HepG2 (cell line): Measurements from ENCODE around the gene DNAAF9. TPM values are rescaled to one million over a fixed set of nuclear protein-coding genes. Genes with fewer than 3 reads are reported as not detected.

ENCODE experiments used
- ATF1 ChIP-seq: IDR thresholded peaks from 2 replicates; pipeline ENCODE4 v1.6.1; 2016; ENCODE audit warnings: mild to moderate bottlenecking, control low read depth
- BRD4 ChIP-seq: sonication (generic); formaldehyde crosslinking; IDR thresholded peaks from 2 replicates; pipeline ENCODE4 v1.4.0; 2020; ENCODE audit warnings: missing genetic modification reagents
- GZF1 ChIP-seq: sonication (generic); formaldehyde crosslinking; IDR thresholded peaks from 2 replicates; pipeline ENCODE4 v1.5.1; 2020; ENCODE audit warnings: mild to moderate bottlenecking, missing genetic modification reagents
- ISL2 ChIP-seq: sonication (generic); formaldehyde crosslinking; IDR thresholded peaks from 2 replicates; pipeline ENCODE4 v1.5.0; 2020; ENCODE audit warnings: missing genetic modification reagents
- MAF1 ChIP-seq: sonication (generic); formaldehyde crosslinking; IDR thresholded peaks from 2 replicates; pipeline ENCODE4 v1.5.0; 2020; ENCODE audit warnings: missing genetic modification reagents, borderline replicate concordance
- MTA1 ChIP-seq: sonication (generic); formaldehyde crosslinking; IDR thresholded peaks from 2 replicates; pipeline ENCODE4 v1.4.0; 2020; ENCODE audit warnings: missing genetic modification reagents, mild to moderate bottlenecking, borderline replicate concordance
- SRF ChIP-seq: IDR thresholded peaks from 2 replicates; pipeline ENCODE4 v1.6.1; 2011; ENCODE audit warnings: mild to moderate bottlenecking, low read depth, low read length, moderate library complexity
- TEAD3 ChIP-seq: optimal IDR thresholded peaks from 2 replicates; pipeline ENCODE3; 2016; ENCODE audit warnings: borderline replicate concordance
- ZNF180 ChIP-seq: sonication (generic); formaldehyde crosslinking; IDR thresholded peaks from 2 replicates; pipeline ENCODE4 v1.4.0; 2020; ENCODE audit warnings: low read depth, missing genetic modification reagents, borderline replicate concordance
- ZNF256 ChIP-seq: sonication (generic); formaldehyde crosslinking; conservative IDR thresholded peaks from 2 replicates; pipeline ENCODE4 v1.4.0; 2020; ENCODE audit warnings: missing genetic modification reagents
- ZNF350 ChIP-seq: sonication (generic); formaldehyde crosslinking; IDR thresholded peaks from 2 replicates; pipeline ENCODE4 v1.4.0; 2020; ENCODE audit warnings: mild to moderate bottlenecking, low read depth, missing genetic modification reagents, borderline replicate concordance
- ZNF446 ChIP-seq: sonication (generic); formaldehyde crosslinking; IDR thresholded peaks from 2 replicates; pipeline ENCODE4 v1.5.0; 2020; ENCODE audit warnings: mild to moderate bottlenecking, missing genetic modification reagents
- ZNF460 ChIP-seq: sonication (generic); formaldehyde crosslinking; IDR thresholded peaks from 2 replicates; pipeline ENCODE4 v1.5.1; 2020; ENCODE audit warnings: missing genetic modification reagents, mild to moderate bottlenecking, borderline replicate concordance
- polyA plus RNA-seq, 8 experiments: library from polyadenylated mRNA; depleted of rRNA in 3 of 8; stranded (reverse) in 7 of 8; unstranded in 1 of 8; fragments of >200 nt; fragmentation: Illumina TruSeq in 4 of 8; extraction: Trizol in 4 of 8; gene quantifications; 2 replicates each; pipeline versions ENCODE4 v1.2.1 to v1.2.3, GENCODE V29; 2011 to 2016; ENCODE audit warnings: low read depth in 4 of 8, missing spikeins in 1 of 8, mixed read lengths in 1 of 8; ENCODE audit not compliant: insufficient read depth in 1 of 8
- total RNA-seq, 5 experiments: library from RNA; depleted of rRNA; stranded (reverse); fragments of >200 nt; fragmentation: Illumina TruSeq; extraction: Trizol; gene quantifications; 2 replicates each; pipeline ENCODE4 v1.2.3, GENCODE V29; 2016; ENCODE audit warnings: low read depth in 1 of 5
- TF ChIP-seq, protein P1 (sequence below): sonication (generic); formaldehyde crosslinking; IDR thresholded peaks from 2 replicates; pipeline ENCODE4 v1.8.0; 2023; ENCODE audit warnings: mild to moderate bottlenecking, missing genetic modification reagents
- TF ChIP-seq, protein P2 (sequence below): sonication (generic); formaldehyde crosslinking; IDR thresholded peaks from 2 replicates; pipeline ENCODE4 v1.8.1; 2023; ENCODE audit warnings: mild to moderate bottlenecking, missing genetic modification reagents, borderline replicate concordance
- TF ChIP-seq, protein P3 (sequence below): IDR thresholded peaks from 2 replicates; pipeline ENCODE4 v1.6.1; 2018; ENCODE audit warnings: missing genetic modification reagents, mild to moderate bottlenecking, missing compliant biosample characterization
- TF ChIP-seq, protein P4 (sequence below): sonication (generic); formaldehyde crosslinking; IDR thresholded peaks from 2 replicates; pipeline ENCODE4 v1.4.0; 2020; ENCODE audit warnings: missing genetic modification reagents
- TF ChIP-seq, protein P5 (sequence below): IDR thresholded peaks from 2 replicates; pipeline ENCODE4 v1.6.1; 2012; ENCODE audit warnings: inconsistent platforms

DNAAF9 gene
- total and polyA plus RNA-seq, 2 of the 13 experiments (the other 11 are each of a cell fraction or from before 2014, with no cell fraction given): 10.5 to 14.9 TPM

DNA sequence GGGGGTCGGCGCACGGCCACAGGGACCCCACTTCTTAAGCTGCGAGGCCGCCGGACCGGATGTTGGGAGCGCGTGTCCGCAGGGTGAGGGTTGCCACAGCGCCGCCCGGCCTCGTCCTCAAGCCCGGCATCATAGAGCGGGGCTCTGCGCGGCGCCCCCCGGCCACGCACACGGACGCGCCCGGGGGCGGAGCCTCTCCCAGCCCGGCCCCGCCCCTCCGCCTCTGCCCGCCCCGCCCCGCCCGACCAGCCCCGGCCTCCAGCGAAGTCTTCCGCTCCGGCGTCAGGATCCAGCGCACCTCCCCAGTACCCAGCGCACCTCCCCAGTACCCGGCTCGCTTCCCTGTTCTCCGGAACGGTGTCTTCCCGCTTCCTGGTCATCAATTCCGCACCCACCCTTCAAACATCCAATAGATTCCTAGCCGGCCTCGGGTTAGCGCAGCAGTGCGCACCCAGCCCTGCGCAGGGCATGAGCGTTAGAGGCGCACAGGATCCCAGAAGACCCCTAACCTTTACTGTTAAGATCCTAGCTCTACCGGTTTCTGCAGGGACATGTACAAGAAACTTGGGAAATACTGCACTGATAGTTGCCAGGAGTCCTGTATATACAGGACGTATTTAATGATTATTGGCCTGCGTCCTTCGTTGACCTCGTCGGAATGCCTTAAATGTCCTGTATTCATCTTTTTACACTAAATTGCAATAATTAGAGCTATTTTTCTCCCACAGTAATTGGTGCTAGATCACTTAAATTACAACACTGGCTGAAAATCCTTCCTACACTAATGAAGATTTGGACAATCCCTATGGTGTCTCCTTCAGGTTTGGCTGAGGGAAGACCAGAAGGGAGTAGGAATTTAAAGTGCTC lies 535 bp upstream of the DNAAF9 start (continued):
- TF ChIP-seq, protein P1, sequence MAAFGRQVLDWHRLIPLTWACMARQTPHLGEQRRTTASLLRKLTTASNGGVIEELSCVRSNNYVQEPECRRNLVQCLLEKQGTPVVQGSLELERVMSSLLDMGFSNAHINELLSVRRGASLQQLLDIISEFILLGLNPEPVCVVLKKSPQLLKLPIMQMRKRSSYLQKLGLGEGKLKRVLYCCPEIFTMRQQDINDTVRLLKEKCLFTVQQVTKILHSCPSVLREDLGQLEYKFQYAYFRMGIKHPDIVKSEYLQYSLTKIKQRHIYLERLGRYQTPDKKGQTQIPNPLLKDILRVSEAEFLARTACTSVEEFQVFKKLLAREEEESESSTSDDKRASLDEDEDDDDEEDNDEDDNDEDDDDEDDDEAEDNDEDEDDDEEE (CRISPR knock-in tag): 0 out of 2 replicates have a peak, but pooled peaks have one; percentile 14
- TF ChIP-seq, protein P2, sequence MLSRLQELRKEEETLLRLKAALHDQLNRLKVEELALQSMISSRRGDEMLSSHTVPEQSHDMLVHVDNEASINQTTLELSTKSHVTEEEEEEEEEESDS (CRISPR knock-in tag): peak; percentile 28; the same call in 1 of the 2 replicates
- TF ChIP-seq ZNF446 (no peak), ZNF460 (no peak), ZNF256 (CRISPR knock-in tag) (0 out of 2 replicates have a peak, but pooled peaks have one; percentile 38), MTA1 (CRISPR knock-in tag) (no peak), BRD4 (CRISPR knock-in tag) (no peak; the same call in 1 of the 2 replicates), ZNF350 (CRISPR knock-in tag) (no peak), ZNF180 (CRISPR knock-in tag) (no peak), GZF1 (peak; percentile 63; the same call in 1 of the 2 replicates), ATF1 (no peak), ISL2 (CRISPR knock-in tag) (no peak), SRF (no peak), TEAD3 (no peak), MAF1 (no peak)
- TF ChIP-seq, protein P3, sequence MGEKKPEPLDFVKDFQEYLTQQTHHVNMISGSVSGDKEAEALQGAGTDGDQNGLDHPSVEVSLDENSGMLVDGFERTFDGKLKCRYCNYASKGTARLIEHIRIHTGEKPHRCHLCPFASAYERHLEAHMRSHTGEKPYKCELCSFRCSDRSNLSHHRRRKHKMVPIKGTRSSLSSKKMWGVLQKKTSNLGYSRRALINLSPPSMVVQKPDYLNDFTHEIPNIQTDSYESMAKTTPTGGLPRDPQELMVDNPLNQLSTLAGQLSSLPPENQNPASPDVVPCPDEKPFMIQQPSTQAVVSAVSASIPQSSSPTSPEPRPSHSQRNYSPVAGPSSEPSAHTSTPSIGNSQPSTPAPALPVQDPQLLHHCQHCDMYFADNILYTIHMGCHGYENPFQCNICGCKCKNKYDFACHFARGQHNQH (CRISPR knock-in tag): peak; percentile 87; the same call in 1 of the 2 replicates
- TF ChIP-seq, protein P4, sequence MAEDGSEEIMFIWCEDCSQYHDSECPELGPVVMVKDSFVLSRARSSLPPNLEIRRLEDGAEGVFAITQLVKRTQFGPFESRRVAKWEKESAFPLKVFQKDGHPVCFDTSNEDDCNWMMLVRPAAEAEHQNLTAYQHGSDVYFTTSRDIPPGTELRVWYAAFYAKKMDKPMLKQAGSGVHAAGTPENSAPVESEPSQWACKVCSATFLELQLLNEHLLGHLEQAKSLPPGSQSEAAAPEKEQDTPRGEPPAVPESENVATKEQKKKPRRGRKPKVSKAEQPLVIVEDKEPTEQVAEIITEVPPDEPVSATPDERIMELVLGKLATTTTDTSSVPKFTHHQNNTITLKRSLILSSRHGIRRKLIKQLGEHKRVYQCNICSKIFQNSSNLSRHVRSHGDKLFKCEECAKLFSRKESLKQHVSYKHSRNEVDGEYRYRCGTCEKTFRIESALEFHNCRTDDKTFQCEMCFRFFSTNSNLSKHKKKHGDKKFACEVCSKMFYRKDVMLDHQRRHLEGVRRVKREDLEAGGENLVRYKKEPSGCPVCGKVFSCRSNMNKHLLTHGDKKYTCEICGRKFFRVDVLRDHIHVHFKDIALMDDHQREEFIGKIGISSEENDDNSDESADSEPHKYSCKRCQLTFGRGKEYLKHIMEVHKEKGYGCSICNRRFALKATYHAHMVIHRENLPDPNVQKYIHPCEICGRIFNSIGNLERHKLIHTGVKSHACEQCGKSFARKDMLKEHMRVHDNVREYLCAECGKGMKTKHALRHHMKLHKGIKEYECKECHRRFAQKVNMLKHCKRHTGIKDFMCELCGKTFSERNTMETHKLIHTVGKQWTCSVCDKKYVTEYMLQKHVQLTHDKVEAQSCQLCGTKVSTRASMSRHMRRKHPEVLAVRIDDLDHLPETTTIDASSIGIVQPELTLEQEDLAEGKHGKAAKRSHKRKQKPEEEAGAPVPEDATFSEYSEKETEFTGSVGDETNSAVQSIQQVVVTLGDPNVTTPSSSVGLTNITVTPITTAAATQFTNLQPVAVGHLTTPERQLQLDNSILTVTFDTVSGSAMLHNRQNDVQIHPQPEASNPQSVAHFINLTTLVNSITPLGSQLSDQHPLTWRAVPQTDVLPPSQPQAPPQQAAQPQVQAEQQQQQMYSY: peak; percentile 59; the same call in 1 of the 2 replicates
- TF ChIP-seq, protein P5, sequence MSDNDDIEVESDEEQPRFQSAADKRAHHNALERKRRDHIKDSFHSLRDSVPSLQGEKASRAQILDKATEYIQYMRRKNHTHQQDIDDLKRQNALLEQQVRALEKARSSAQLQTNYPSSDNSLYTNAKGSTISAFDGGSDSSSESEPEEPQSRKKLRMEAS: peak; percentile 69
